C4-2B (cell line): ENCODE results near the gene TSPAN18.

Experiments used
- CTCF ChIP-seq: fragments of 450-650 bp; conservative IDR thresholded peaks from 2 replicates; pipeline ENCODE4 v1.5.1; 2017; ENCODE audit warnings: mild to moderate bottlenecking
- ZFX ChIP-seq: fragments of 450-650 bp; IDR thresholded peaks from 2 replicates; pipeline ENCODE4 v1.6.1; 2017

DNA sequence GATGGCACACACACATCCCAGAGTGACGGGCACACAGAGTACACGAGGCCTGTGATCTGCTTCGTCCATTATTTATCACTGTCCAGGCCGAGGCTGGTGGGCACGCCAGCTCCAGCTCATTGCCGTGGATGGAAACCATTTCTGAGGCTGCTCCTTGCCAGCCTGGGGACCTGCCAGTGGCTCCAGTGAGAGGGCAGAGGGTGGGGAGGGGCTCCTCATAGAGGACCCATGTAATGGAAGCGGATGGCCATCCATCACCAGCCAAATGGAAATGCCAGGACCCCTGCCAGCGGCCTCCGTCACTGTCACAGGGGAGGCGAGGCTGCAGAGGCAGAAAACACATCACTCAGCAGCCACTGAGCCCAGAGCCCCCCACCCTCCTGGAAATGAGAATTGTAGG lies 188.2 kb downstream of the TSPAN18 start:
- TF ChIP-seq CTCF (no peak), ZFX (no peak)
